ENCODE measurements around the gene GOLM1. TPM values are rescaled to one million over a fixed set of nuclear protein-coding genes. Genes with fewer than 3 reads are reported as not detected.

The GOLM1 gene
- total and polyA plus RNA-seq, 2 of the 8 experiments (the other 6 are each of a cell fraction or from before 2014, with no cell fraction given) = 45.9 to 88.9 TPM

GRCh38 chr9:86043586-86043985 is 55.8 kb downstream of the GOLM1 start:
- H3K4me1 ChIP-seq (replicated peaks in 1 of 4; ENCODE audit: control insufficient read depth in 3 of 4, insufficient read depth in 4 of 4, low read length in 3 of 4) = no peaks in the 10 kb centered on the region
- H3K14ac ChIP-seq (ENCODE audit: insufficient read length) = no peak overlapping the region
- no peak overlapping the region for H2BK120ac ChIP-seq (replicated peaks; ENCODE audit: low read depth, low read length)
- H2BK15ac ChIP-seq (ENCODE audit: low read length) = no peak overlapping the region
- no peak overlapping the region for H2AFZ ChIP-seq (ENCODE audit: low read length)
- H2BK12ac ChIP-seq (ENCODE audit: low read depth, low read length) = no peak overlapping the region
- no peak overlapping the region for H3K4me3 ChIP-seq (ENCODE audit: extremely low read depth in 1 of 4, insufficient read depth in 2 of 4, low read depth in 3 of 4, low read length in 4 of 4)
- ChIA-PET POLR2A (ENCODE audit: partially characterized antibody) (interaction anchor here (1.0 to 1.4 kb wide), 2 partner anchors 15 to 22 kb away, joined by 3 to 4 read pairs; no protein-coding TSS in a partner anchor), CTCF (ENCODE audit: partially characterized antibody) (interaction anchor here (0.6 to 2.6 kb wide), 24 partner anchors 10 to 276 kb away, joined by 3 to 16 read pairs (median 3); no protein-coding TSS in a partner anchor)
- H3K9me3 ChIP-seq (ENCODE audit: insufficient read depth in 2 of 2, low read depth in 1 of 2, low read length in 1 of 2) = no peaks in the 10 kb centered on the region
- FAIRE-seq = no peak
- H4K8ac ChIP-seq (ENCODE audit: extremely low read depth, insufficient read depth, low read length) = no peak overlapping the region
- H3K56ac ChIP-seq (replicated peaks; ENCODE audit: insufficient read length, low read depth, low read length) = no peak overlapping the region
- no peak for DNase-seq (ENCODE audit: low read depth in 1 of 2, low spot score in 2 of 2)
- H3K18ac ChIP-seq (ENCODE audit: extremely low read depth, low read length) = no peak overlapping the region
- no peak overlapping the region for H3K23ac ChIP-seq (ENCODE audit: insufficient read length)
- 91% methylated on average over 5 of the region's 5 CpGs; no CpG with 5 or more reads in 1 of the 2 experiments for WGBS, 2 experiments (ENCODE audit: extremely low coverage in 1 of 2, insufficient coverage in 1 of 2, insufficient read length in 1 of 2, insufficient replicate concordance in 2 of 2, low coverage in 1 of 2, low lambda C conversion rate in 2 of 2, missing lambda C conversion rate in 1 of 2)
- no peak overlapping the region for H4K5ac ChIP-seq (ENCODE audit: insufficient read length, low read depth, low read length)
- H4K91ac ChIP-seq (replicated peaks; ENCODE audit: insufficient read length, low read length) = no peak overlapping the region
- H3K79me1 ChIP-seq (ENCODE audit: low read depth, low read length) = no peaks in the 10 kb centered on the region; the same call in 1 of the 2 replicates
- H3K4me2 ChIP-seq (ENCODE audit: insufficient read depth in 1 of 2, low read depth in 2 of 2, low read length in 2 of 2) = no peak overlapping the region
- H3K79me2 ChIP-seq (ENCODE audit: control insufficient read depth in 1 of 2, insufficient read depth in 2 of 2, low read length in 2 of 2) = no peaks in the 10 kb centered on the region
- H4K20me1 ChIP-seq (replicated peaks in 1 of 2; ENCODE audit: control insufficient read depth in 1 of 2, insufficient read depth in 2 of 2, low read length in 2 of 2) = no peaks in the 10 kb centered on the region
- H3K27me3 ChIP-seq (replicated peaks in 1 of 4; ENCODE audit: control insufficient read depth in 3 of 4, extremely low read depth in 1 of 4, insufficient read depth in 3 of 4, low read length in 3 of 4) = no peaks in the 10 kb centered on the region
- no peak overlapping the region for H2BK20ac ChIP-seq (ENCODE audit: low read length)
- no peaks in the 10 kb centered on the region for H3K23me2 ChIP-seq (ENCODE audit: low read depth, low read length)
- H3K4ac ChIP-seq (replicated peaks; ENCODE audit: insufficient read length, low read depth, low read length) = no peak overlapping the region
- H3K9ac ChIP-seq (replicated peaks in 1 of 4; ENCODE audit: extremely low read depth in 1 of 4, low read depth in 3 of 4, low read length in 3 of 4) = no peak overlapping the region
- no peak overlapping the region for H2BK5ac ChIP-seq (ENCODE audit: low read depth, low read length)
- H2AK5ac ChIP-seq (ENCODE audit: low read depth, low read length) = no peak overlapping the region
- 0 out of 8 replicates have a peak, but pooled peaks cover 0 to 7% (median 0%) of the 10 kb centered on the region in 4 experiments for H3K36me3 ChIP-seq (ENCODE audit: control insufficient read depth in 2 of 4, insufficient read depth in 4 of 4, low read length in 3 of 4)
- H3K27ac ChIP-seq (ENCODE audit: low read depth, low read length) = no peak overlapping the region
- no peak for TF ChIP-seq MAX (IDR thresholded peaks at IDR 0.05)
- TF ChIP-seq SIN3A (conservative IDR thresholded peaks at IDR 0.05 in 1 of 2, IDR thresholded peaks at IDR 0.05 in 1 of 2; ENCODE audit: low read depth in 1 of 2, low read length in 2 of 2) = no peak
- no peak for TF ChIP-seq CTBP2 (IDR thresholded peaks at IDR 0.05; ENCODE audit: borderline replicate concordance, insufficient read depth, insufficient read length, low read length)
- TF ChIP-seq RAD21 (IDR thresholded peaks at IDR 0.05 in 1 of 2, conservative IDR thresholded peaks at IDR 0.05 in 1 of 2; ENCODE audit: low read depth in 2 of 2, low read length in 2 of 2) = no peak
- no peak for TF ChIP-seq SAP30 (IDR thresholded peaks at IDR 0.05; ENCODE audit: insufficient read depth, insufficient replicate concordance, low read length)
- TF ChIP-seq EZH2 (IDR thresholded peaks at IDR 0.05; ENCODE audit: low read depth, low read length, severe bottlenecking) = no peak
- TF ChIP-seq HDAC6 (IDR thresholded peaks at IDR 0.05; ENCODE audit: low read depth, low read length) = no peak
- TF ChIP-seq POLR2A (IDR thresholded peaks at IDR 0.05; ENCODE audit: control extremely low read depth in 1 of 2, low read depth in 2 of 2, low read length in 2 of 2) = no peak
- TF ChIP-seq RXRA (IDR thresholded peaks at IDR 0.05; ENCODE audit: insufficient read depth, low read depth, low read length) = no peak
- TF ChIP-seq ASH2L (IDR thresholded peaks at IDR 0.05; ENCODE audit: low read length) = no peak
- TF ChIP-seq POU5F1 (IDR thresholded peaks at IDR 0.05; ENCODE audit: low read depth, low read length) = no peak
